CD4-positive, alpha-beta T cell treated with Interferon alpha-2 for 1 hour (primary cell): ENCODE measurements around the gene IMPG1.
"Not testable (repeated sequence)": the region's sequence is repeated elsewhere in the genome, so short reads cannot be mapped to it uniquely, and the experiment has no call there.

Source experiments
- DNase-seq, 2 donors: peaks; one replicate each; pipeline ENCODE4 v3.0.0-alpha.2; 2020 to 2022

IMPG1 gene

DNA sequence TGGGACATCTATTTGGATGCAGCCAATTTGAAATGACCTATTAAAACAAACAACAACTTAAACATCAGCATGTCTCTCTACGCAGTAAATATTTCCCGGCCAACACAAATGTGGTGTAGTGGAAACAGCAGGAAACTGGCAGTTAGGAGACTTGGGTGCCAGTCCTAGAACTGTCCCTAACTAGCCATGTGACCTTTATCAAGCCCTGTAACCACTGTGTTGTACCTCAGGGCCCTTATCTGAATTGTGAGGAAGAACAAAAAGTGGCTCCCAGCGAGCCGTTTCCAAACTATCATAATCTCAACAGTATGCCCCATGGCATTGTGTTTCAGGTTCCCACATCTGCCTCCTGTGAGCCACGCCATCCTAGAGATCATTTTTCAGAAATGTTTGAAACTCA is 124.5 kb downstream of the IMPG1 start:
- DNase-seq: no peak

GRCh38 chr6:75946146-75946831 is 126.2 kb downstream of the IMPG1 start:
- DNase-seq: no peak

GRCh38 chr6:75943381-75943780 is 129.1 kb downstream of the IMPG1 start:
- DNase-seq: no peak

- DNase-seq: no peak
Observed at GRCh38 chr6:75941509-75941908, 131.0 kb downstream of the IMPG1 start.

GRCh38 chr6:75940564-75940963 is 131.9 kb downstream of the IMPG1 start:
- no peak for DNase-seq

- no peak for DNase-seq
Observed at GRCh38 chr6:75937846-75938245, 134.6 kb downstream of the IMPG1 start.

- no peak for DNase-seq
Observed at GRCh38 chr6:75936682-75937081, 135.8 kb downstream of the IMPG1 start.

- no peak for DNase-seq
Observed at GRCh38 chr6:75935473-75935793, 137.0 kb downstream of the IMPG1 start.

DNA sequence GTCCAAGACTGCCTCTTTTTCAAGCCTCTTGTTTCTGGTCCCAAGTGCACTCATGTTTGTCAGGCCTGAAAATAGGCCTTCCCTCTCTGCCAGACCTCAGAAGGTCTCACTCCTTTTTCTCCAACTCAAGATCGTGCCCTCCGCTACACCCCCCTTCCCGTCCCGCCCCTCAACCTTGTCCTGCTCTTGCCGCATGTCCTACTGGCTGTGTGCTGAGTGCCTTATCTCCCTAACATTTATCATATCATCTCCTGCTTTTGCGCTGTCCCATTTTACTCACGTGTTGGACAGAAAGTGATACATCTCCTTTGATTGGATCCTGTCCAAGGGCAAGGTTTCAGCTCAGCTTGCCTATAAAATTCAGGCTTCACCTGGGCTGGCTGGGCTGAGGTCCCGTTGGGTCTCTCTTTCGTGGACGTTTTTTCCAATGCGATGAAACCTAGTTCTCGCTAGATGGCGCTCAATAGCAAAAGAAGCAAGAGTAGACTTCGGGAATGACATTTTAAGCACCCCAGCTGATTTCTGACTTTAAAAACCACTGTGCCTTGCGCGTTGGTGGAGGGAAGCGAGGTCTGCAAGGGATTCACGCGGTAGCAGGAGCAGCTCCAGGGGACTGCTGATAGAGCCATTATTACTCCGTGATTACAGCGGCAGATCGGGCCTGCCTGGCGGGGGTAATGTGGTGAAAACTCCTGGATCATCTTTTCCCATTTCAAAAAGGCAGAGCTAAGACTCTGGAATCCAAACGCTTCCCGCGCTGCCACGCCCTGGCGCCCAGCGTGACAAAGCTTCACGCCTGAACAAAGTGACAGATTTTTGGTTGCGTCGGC is 137.6 kb downstream of the IMPG1 start:
- DNase-seq: peak; percentile 3 to 48

DNA sequence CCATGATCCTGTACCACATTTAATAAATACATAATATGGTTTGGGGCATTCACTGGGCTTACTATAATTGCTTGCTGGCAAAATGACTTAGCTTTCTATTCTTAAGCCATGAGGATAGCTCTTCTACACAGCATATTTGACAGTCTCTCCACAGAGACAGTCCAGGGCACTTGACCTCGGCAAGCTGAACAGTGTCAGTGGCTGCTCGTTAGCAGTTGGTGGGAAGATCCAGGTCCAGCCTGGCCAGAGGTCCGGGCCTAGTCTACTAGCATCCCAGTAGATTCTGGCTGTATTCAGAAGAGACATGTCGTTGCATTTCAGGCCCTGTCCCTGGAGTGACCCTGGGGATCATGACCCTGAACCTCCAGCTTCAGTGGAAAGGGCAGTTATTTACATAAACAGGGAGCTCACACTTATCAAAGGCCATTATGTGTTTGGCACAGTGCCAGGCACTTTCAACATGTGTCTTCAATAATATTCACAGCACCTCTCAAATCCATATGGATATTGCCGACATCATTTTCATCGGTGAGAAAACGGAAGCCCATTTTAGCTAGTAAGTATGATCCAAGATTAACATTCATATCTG is 139.0 kb downstream of the IMPG1 start:
- no peak for DNase-seq

GRCh38 chr6:75932067-75932466 is 140.4 kb downstream of the IMPG1 start:
- DNase-seq: peak in 1 of 2 donors; percentile 3

- DNase-seq: no peak
Observed at GRCh38 chr6:75931011-75931680, 141.3 kb downstream of the IMPG1 start.

- no peak for DNase-seq
Observed at GRCh38 chr6:75926293-75927168, 145.9 kb downstream of the IMPG1 start.

DNA sequence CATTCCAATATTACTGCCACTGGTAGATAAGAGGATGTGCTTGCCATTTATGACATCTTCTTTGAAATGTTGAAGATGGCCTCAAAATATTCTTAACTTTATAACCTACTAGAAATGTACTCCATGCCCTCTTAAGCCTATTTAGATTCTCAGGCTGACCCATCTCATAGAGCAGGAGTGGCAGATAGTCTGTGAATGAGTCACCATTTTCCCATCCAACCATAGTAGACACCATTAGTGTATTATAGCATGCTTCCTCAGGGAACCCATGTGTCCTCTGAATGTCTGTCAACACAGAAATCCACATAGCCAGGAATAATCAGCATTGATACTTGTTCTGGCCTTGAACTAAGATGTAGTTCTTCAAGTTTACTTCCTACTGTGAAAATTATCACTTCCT is 150.2 kb downstream of the IMPG1 start:
- no peak for DNase-seq

GRCh38 chr6:75913040-75913439 is 159.4 kb downstream of the IMPG1 start:
- no peak for DNase-seq

GRCh38 chr6:75907444-75907843 is 165.0 kb downstream of the IMPG1 start:
- DNase-seq: no peak

- no peak for DNase-seq
Observed at GRCh38 chr6:75906871-75907270, 165.6 kb downstream of the IMPG1 start.

- DNase-seq: not testable (repeated sequence)
Observed at GRCh38 chr6:75905129-75905528, 167.3 kb downstream of the IMPG1 start.

- not testable (repeated sequence) for DNase-seq
Observed at GRCh38 chr6:75900216-75900615, 172.2 kb downstream of the IMPG1 start.

DNA sequence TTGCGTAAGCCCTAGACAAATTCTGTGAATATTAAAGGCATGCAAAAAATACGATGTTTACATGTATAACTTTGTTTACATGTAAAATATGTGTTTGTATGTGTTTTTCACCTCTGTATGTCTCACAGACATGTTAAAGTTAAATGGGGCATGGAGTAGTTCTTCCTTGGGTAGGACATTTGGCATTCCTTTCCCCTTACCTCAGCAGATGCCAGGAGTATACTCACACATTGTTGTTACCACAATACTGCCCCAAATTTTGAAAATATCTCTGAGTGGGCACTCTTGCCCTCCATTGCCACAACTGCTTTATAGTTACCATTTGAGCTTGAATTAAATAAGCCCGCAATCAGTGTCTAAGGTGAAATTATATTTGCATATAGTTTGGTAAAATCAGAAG is 175.9 kb downstream of the IMPG1 start:
- DNase-seq: no peak

DNA sequence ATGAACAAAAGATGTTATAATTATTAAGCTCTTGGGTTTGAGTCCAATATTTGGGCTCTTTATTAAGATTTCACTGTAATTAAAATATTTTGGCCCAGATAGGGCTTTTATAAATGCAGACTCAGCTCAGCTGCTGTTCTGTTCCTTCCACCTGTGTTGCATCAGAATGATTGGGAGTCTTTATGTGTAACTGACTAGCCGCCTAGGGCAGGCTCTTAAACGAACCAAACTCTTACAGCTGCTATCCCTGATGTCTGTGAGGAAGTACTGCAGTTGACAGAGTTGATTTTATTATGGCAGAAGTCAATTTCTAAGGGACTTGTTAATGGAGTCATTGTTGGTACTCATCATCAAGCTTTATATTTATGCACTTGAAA is 178.7 kb downstream of the IMPG1 start:
- no peak for DNase-seq

DNA sequence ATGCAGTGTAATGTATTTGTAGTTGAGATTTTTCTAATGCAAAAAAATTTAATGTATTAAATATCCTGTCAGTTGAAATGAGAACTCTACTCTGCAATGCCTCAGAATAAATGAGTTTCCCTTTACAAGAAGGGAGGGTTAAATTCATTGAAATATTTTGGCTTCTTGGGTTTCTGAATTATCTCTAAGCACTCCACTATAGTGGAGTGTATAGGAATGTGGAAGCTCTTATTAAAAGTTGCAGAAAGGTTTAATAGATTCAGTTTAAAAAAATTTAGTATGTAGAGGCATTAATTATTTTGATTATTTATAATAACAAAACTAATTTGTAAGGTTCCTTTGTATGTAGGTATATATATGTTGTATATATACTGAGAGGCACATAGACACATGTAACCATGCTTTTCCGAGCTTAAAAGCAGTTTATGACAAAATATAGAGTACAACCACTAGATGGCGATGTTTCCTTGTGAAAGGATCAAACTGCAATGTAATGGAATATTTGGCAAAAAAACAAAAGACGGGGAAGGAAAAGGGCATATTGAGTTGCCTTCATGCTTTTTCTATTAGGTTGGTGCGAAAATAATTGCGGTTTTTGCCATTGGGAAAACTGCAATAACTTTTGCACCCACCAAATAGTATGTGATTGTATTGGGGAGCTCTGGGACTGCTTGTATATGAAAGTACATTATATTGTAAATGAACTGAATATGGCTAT is 179.2 kb downstream of the IMPG1 start:
- peak in 1 of 2 donors; percentile 50 for DNase-seq
